SK-N-SH treated with all-trans-retinoic acid at 6 μM for 48 hours (cell line): ENCODE data around the gene MSI1.

Source experiments
- ARNTL ChIP-seq: fragments of 450-650 bp; formaldehyde crosslinking; IDR thresholded peaks from 2 replicates; pipeline ENCODE4 v1.5.0; 2020; ENCODE audit warnings: low read depth, mild to moderate bottlenecking, moderate library complexity, borderline replicate concordance
- ESRRG ChIP-seq: fragments of 250-450 bp; sonication (Bioruptor Pico); IDR thresholded peaks from 2 replicates; pipeline ENCODE4 v1.6.1; 2021; ENCODE audit warnings: mild to moderate bottlenecking
- GLIS3 ChIP-seq: fragments of 250-450 bp; sonication (Bioruptor Pico); IDR thresholded peaks from 2 replicates; pipeline ENCODE4 v1.5.0; 2020; ENCODE audit warnings: mild to moderate bottlenecking, moderate library complexity
- ISL1 ChIP-seq: fragments of 250-450 bp; sonication (Bioruptor Pico); IDR thresholded peaks from 2 replicates; pipeline ENCODE4 v2.1.2; 2022; ENCODE audit warnings: mild to moderate bottlenecking, moderate library complexity
- PATZ1 ChIP-seq: fragments of 250-450 bp; sonication (Bioruptor Pico); IDR thresholded peaks from 2 replicates; pipeline ENCODE4 v1.8.0; 2020; ENCODE audit warnings: mild to moderate bottlenecking, moderate library complexity, borderline replicate concordance
- POU6F1 ChIP-seq: fragments of 250-450 bp; sonication (Bioruptor Pico); IDR thresholded peaks from 2 replicates; pipeline ENCODE4 v1.8.0; 2021; ENCODE audit warnings: low read depth, mild to moderate bottlenecking, moderate library complexity, borderline replicate concordance
- SNAI2 ChIP-seq: fragments of 250-450 bp; sonication (Bioruptor Pico); IDR thresholded peaks from 2 replicates; pipeline ENCODE4 v1.5.0; 2020; ENCODE audit warnings: mild to moderate bottlenecking, moderate library complexity
- TSHZ2 ChIP-seq: fragments of 250-450 bp; sonication (Bioruptor Pico); IDR thresholded peaks from 2 replicates; pipeline ENCODE4 v1.5.0; 2020; ENCODE audit warnings: mild to moderate bottlenecking, moderate library complexity
- ZC3H10 ChIP-seq: fragments of 250-450 bp; sonication (Bioruptor Pico); IDR thresholded peaks from 2 replicates; pipeline ENCODE4 v1.5.1; 2021; ENCODE audit warnings: mild to moderate bottlenecking, moderate library complexity
- ZFP3 ChIP-seq: fragments of 250-450 bp; sonication (Bioruptor Pico); IDR thresholded peaks from 2 replicates; pipeline ENCODE4 v1.5.0; 2020; ENCODE audit warnings: mild to moderate bottlenecking, moderate library complexity
- ZNF70 ChIP-seq: fragments of 450-650 bp; formaldehyde crosslinking; IDR thresholded peaks from 2 replicates; pipeline ENCODE4 v1.5.0; 2020; ENCODE audit warnings: mild to moderate bottlenecking, moderate library complexity

- TF ChIP-seq TSHZ2 (CRISPR knock-in tag) = no peak
- TF ChIP-seq ARNTL (CRISPR knock-in tag) = no peak
- no peak for TF ChIP-seq PATZ1
- TF ChIP-seq ZC3H10 (CRISPR knock-in tag) = no peak
- TF ChIP-seq POU6F1 (CRISPR knock-in tag) = no peak
- TF ChIP-seq ESRRG (CRISPR knock-in tag) = no peak
- TF ChIP-seq ZFP3 (CRISPR knock-in tag) = no peak
- no peak for TF ChIP-seq ZNF70 (CRISPR knock-in tag)
- no peak for TF ChIP-seq SNAI2 (CRISPR knock-in tag)
- TF ChIP-seq GLIS3 (CRISPR knock-in tag) = no peak
- TF ChIP-seq ISL1 (CRISPR knock-in tag) = no peak
These were observed 4.5 kb downstream of the MSI1 start for GRCh38 chr12:120364487-120364886.
